Myocyte (in vitro differentiated cells): ENCODE results near the gene RASGRP2. TPM values are rescaled to one million over a fixed set of nuclear protein-coding genes. Genes with fewer than 3 reads are reported as not detected.
"Not testable (repeated sequence)": the region's sequence is repeated elsewhere in the genome, so short reads cannot be mapped to it uniquely, and the experiment has no call there.

ENCODE experiments used
- DNase-seq: peaks from one replicate; pipeline ENCODE4 v3.0.0-alpha.2; 2012; ENCODE audit warnings: low read depth
- total RNA-seq: library from RNA; depleted of rRNA; stranded (reverse); fragments of >200 nt; gene quantifications from 2 replicates; pipeline ENCODE4 v1.2.3, GENCODE V29; 2014

Gene RASGRP2
- total RNA-seq, 1 donor from 2014 or later = 2.3 TPM

DNA sequence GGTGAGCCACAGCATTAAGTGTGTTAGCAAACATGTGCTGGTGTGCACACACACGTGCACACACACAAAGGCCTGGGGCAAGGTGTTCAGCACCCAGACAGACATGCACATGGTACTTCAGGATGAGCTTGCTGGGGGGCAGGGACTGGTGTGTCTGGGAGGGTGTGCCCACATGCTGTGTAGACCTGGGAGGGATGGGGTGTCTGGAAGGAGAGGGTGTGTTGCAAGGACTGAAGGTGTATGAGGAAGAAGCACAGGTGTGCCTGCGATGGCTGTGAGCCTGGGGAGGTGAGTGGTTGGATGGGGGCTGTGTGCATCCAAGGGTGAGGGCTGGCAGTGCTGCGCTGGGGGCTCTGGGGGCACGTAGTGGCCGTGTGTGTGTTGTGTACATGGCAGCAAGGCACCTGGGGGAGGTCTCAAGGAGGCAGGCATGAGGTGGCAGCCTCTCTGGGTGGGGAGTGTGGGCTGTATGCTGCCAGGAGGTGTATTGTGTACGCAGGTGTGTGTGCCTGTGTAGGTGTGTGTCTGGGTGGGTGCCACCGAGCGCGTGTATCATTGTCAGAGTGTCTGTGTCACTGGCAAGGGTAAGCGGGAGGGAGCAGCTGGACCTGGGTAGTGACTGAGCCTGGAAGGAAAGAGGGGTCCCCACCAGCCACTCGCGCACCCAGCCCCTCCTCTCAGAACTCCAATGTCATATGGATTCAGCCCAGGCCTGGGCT is 23.1 kb downstream of the RASGRP2 start:
- DNase-seq = no peak

DNA sequence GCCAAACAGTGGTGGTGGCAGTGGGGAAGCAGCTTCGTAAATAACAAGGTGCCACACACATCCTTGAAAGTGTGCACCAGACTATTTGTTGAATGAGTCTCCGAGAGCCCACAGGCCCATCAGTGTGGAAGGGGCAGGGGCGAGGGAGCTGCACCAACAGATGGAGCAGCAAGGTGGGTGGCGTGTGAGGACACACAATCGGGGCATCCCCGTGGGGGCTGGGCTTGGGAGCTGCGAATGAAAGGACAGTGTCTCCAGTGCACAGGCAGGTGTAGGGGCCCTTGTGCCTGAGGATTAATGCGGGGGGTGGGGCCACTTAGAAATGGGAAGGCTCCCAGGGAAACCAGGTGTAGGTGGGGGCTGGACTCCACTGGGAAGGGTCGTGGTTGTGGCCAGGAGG is 23.8 kb downstream of the RASGRP2 start:
- DNase-seq = no peak

DNA sequence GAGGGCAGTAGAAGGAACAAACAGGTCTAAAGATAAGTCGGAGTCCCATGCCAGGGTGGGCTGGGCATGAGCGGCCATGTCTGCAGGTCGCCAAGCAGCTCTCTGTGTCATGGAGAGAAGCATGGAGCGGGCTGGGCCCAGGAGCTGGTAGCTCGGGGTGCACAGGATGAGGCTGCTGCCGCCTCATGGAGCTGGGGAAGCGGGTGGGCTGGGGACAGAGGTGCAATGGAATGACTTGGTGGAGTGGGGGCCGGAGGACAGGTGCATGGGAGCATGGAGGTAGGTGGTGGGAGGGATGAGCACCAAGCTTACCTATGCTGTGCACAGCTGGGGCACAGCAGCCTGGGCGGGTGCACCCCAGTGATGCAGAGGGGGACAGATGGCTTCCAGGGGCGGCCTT is 24.5 kb downstream of the RASGRP2 start:
- DNase-seq = no peak

DNA sequence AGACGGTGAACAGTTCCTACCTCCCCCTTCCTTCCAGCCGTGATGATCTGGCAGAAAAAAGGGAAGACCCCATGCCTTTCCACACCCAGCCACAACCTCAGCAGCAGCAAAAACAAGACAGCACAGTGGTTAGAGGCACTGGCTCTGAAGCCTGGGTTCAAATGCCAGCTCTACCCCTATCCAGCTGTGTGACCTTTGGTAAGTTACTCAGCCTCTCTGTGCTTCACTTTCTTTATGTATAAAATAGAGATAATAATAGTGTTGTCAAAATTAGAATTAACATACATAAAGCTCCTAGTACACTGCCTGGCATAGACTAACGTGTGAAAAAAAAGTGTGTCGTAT is 25.2 kb downstream of the RASGRP2 start:
- no peak for DNase-seq

DNA sequence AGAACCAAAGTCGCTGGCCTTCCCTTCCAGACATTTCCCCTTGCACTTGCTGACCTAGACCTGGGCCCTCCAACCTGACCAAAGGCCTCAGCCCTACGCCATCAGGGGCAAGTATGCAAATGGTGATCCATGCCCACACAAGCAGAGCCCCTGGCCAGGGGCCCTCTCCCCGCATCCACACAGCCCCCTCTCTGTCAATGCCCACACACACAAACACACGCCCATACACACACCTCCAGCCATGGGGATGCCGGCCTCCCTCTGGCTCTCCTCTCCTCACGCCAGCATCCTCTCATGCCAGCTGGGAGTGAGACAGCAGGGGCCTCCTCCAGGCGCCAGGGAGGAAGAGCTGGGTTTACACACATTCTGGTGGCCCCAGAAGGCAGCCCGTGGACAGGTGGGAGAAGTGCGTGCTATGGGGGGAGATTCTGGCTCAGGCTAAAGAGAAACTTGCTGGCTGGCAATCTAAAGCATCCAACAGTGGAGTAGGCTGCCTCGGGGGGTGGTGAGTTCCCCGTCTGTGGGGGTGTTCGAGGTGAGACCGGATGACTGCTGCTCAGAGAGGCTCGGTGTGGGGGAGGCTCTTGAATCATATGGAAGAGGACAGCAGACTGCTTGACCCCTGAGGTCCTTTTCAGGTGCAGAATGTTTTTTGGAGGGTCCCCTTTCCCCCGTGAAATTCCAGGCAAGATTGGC is 25.7 kb downstream of the RASGRP2 start:
- no peak for DNase-seq

DNA sequence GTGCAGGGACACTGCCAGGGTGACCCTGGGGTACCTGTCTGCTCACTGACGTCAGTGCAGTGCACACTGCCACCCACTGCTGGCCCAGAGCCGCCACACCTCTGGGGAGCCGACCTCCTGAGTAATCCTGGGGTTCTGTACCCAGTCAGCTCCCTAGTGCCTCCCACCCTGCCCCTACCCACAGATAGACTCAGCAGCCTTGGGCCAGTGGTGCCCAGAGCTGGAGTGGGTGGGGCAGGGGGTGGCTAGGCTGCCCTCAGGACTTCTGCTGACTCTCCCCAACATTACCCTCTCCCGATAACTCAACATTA is 26.7 kb downstream of the RASGRP2 start:
- DNase-seq = no peak

DNA sequence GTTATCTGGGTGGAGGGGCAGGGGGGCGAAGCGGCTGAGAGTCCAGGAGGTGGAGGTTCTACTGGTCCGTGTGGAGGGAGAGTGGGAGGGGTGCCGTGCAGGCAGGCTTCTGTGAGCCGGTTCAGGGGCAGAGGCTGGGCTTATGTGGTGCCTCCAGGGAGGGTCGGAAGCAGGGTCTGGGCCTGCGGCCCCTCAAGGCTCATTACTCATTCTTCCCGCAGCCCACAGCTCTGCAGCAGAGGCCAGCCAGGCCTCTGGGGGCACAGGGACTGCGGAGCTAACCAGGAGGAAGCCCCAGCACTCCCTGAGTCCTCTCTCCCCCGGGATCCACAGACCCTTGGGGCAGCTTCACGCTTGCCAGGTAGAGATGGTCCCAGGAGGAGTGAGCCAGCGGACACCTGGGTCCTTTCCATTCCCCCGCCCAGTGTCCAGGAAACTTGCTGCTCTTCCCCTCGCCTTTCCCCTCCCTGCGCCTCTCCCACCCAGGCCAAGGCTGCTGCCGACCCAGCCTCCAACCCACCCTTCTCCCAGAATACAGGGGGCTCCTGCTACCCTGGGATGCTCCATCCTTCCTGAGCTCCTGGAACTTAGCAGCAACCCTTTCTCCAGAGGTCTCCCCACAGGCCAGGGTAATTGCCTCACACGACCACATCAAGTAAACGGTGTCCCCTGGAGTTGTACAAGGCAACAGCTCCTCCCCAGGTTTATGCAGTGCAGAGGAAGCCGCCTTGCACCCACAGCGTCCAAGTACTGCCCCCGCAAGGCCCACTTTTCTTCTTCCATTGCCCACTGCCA is 27.3 kb downstream of the RASGRP2 start:
- no peak for DNase-seq

DNA sequence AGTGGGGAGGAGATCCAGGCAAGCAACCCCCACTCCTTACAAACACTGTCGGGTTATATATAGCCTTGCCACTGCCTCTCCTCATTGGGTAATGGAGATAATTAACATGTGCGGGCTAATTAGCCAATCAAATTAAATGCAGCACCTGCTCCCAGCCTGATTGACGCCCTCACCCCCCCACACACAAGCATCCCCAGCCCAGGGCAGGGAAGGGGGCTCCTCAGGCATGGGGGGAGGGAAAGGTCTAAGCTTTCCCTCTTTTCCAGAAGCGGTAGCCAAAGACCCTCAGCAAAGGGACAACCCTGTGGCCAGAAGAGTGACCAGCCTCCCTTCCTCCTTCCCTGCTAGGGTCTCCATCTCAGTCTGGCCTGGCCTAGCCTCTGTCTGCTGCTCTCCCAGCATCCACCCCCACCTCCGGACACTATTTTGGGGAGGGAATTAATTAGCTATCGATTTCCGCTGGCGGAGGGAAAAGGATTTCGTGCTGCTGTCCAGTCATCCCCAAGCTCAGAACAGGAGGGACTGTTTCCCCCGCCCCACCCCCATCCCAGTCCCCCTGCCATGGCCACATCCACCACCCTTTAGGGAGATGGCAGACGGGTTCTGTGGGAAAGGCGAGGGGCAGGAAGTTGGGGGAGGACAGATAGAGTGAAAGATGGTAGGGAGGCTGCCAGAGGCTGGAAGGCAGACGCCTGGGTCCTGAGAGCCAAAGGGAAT is 28.0 kb downstream of the RASGRP2 start:
- no peak for DNase-seq

DNA sequence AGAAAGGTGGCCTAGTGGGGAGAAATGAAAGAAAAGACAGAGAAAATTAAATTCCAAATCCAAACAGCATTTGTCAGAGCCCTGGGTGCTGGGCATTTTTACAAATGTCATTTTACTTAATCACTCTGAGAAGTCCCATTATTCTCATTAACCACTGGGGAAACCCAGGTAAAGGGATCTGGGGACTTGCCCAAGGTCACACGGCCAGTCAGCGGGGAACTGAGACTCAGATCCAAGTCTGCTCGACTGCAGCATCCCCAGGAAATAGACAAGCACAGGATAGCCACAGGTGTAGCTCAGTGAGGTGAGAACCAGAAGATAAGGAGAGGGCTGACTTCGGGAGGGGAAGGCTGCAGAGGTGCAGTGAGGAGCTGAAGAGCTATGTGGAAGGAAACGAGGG is 28.8 kb downstream of the RASGRP2 start:
- no peak for DNase-seq

DNA sequence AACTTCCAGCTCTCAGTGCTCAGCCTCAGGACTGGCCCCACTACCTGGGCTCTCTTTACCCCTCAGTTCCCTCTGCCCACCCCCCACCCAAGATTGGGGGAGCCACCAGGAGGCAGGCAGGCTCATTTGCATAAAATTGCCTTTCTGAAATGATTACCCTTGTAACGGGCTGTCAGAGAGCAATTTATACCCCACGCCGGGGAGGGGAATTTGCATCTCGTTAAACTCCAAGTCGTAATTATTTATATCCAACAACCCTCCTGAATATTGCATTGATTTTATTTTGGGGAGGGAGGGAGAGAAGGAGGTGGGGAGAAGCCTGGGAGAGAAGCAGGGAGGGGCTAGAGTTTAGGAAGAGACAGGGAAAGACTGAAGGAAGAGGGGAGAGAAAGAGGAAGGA is 29.3 kb downstream of the RASGRP2 start:
- DNase-seq = no peak

DNA sequence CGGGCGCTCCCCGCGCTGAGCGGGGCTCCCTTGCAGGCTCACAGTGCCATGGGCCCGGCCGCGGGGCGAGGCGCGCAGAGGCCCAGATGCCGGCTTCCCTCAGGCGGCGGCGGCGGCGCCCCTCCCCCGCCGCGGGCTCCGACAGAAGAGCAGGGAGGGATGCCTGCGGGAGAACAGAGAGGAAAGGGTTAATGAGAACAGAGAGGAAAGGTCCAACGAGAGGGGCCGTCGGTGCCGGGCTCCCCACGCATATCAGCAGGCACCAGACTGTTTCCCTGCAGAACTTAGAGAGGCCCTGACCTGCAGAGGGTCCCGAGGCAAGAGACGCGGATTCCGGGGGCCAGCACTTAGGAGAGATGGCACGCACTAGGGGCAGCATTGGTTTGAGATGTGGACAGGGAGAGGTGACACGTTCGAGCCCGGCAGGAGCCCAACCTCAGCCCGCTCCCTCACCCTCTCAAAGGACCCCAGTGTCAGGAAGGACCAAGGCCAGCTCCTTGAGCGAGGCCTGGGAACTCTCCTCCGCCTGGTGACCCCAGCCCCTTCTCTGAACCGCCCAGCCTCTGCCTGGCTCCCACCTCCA is 30.1 kb downstream of the RASGRP2 start:
- no peak for DNase-seq

DNA sequence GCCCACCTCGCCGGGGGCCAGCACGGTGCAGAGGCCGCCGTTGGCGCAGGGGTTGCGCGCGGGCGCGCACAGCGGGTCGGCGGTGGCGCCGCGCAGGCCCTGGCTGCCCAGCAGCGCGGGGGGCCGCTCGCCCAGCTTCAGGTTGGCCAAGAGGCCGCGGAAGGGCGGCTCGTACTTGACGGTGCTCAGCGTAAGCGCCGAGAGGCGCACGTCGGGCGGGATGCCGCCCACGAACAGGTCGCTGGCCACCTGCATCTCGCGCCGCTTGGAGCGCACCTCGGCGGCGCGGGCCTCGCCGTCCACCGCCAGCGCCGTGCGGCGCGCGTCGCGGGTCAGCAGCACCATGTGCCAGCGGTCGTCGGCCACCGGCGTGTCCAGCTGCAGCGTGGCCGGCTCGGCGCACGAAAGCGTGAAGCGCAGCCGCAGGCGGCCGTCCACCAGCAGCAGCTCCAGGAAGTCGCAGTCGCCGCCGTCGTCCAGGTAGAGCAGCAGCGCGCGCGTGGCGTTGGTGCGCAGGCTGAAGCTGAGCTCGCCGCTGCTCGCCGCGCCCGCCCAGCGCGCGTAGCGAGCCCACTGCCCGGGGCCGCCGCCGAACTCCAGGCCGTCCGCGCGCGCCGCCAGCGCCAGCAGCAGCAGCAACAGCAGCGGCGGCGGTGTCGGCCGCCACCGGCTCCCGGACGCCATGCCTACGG is 30.8 kb downstream of the RASGRP2 start:
- DNase-seq = no peak

DNA sequence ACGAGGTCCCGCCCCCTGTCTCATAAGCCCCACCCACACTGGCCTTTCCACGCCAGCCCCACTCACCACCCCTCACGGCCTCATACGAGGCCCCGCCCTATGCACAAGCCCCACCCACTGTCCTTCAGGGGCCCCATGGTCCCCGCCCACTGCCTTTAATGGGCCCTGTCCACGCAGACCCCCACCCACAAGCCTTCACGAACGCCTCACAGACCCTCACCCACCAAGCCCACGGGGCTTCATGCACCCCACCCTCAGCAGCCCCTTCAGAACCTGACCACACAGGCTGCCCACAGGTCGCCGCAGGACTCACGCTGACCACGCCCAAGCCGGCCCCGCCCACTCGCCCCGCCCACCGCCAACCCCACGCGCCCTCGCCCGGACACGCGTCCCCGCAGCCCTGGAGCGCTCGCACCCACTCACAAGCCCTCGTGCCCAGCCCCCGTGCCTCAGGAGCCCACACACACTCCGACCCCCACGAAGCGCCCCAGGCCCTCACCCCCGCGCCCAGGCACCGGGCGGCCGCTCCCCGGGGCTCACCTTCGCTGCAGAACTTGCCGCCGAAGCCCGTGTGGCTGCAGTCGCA is 31.4 kb downstream of the RASGRP2 start:
- no peak for DNase-seq

DNA sequence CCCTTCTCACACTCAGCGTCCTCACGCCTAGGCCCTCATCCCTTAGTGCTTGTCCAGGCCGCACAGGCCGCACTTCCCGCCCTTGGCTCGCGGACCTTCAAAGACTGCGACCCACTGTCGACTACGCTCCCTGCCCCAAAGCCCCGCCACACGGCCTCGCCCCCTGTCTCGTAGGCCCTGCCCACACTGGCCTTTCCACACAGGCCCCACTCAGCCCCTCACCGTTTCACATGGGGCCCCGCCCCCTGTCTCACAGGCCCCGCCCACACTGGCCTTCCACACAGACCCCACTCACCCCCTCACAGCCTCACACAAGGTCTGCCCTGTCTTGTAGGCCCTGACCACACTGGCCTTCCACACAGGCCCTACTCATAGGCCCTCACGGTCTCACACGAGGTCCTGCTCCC is 32.0 kb downstream of the RASGRP2 start:
- no peak for DNase-seq

DNA sequence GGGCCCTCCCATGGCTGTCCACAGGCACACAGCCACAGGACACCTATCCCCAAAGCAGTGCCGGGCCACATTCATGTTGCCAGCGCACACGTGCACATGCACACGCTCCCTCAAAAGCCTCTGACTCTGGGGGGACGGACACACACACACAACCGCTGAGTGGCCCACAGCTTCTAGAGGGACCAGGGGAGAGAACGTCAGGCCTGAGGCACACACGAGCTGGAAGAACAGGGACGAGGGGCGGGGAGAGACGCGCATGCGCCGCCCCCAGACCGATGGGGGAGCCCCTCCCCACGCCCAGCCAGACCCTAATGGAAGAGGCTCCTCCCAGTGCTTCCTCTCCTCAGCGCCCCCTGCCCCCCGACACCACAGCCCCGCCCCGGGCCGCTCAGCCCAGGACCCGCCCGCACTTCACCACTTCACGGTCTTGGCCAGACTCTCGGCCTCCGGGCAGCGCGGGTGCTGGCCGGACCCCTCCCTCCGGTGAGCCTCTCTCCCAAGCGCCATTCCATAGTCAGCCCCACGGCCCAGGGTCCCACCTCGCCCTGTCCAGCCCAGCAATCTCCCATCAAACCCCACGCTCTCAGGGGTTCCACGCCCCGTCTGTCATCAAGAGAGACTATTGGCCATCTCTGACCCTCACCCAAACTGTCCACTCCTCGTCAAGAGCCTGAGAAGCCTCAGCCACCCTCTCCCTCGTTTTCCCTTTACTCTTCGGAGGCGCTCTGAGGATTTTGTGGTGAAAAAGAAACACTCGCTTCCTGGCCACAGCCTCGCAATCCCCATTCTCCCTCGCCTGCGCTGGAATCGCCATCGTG is 32.6 kb downstream of the RASGRP2 start:
- DNase-seq = no peak

DNA sequence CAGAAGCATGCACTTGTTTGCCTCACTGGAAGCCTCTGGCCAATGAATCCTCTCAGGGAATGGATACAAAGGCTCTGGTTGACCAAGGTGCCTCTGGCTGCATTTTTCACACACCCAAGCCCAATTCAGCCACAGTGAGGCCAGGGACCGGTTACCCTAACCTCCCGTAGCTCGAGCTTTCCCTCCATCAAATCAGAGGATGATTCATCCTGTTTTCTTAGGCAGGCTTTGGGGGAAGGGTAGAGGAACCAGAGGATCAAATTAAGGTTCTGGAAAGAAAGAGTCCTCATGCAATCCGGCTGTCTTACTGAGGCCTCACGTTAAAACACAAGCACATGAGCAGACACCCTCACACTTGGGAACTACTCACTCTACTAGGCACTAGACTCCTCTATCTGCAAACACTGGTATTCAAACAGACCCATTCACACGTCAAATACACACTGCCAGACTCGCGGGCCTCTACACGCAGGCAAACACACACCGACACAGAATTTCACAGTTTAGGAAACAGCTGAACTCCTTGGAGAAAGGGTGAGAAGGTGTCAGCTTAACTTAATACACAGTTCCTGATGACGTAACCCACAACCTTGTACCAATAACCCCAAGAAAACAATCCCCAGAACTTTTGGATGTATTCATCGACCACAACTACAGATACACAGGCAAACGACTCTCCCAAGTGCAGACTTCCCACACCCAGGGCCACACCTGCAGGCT is 33.4 kb downstream of the RASGRP2 start:
- DNase-seq = peak; percentile 34

DNA sequence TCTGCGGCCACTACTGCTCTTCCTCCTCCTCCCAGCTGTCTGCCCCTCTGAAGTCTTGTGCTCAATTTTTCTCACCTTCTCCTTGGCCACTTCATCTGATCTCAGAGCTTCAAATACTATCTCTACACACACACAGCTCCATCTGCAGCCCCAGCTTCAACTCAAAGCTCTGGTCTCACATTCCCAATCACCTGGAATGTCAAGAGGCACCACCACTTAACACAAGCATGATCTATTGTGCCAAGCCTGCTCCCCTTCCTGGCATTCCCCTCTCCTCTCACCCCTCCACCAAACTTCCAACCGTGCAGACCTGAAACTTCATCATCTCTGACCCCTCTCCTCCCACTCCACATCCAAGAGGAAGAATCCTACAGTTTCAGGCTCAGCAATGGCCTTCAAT is 38.4 kb downstream of the RASGRP2 start:
- no peak for DNase-seq

DNA sequence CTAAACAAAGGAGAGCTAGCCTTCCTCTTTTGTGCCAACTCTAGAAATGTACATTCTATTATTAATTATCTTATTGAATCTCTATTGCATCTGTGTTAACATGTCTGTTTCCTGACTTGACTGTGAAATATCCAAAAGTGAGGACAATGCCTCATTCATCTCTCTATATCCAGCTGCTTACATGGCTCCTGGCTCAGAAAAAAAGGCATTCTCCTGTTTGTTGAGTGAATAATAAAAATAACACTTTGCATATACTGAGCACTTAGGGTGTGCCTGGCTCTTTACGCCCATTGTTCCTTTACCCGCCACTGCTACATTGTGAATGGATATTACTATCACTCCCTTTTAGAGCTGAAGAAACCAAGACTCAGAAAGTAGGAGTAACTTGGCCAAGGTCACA is 40.9 kb downstream of the RASGRP2 start:
- no peak for DNase-seq

DNA sequence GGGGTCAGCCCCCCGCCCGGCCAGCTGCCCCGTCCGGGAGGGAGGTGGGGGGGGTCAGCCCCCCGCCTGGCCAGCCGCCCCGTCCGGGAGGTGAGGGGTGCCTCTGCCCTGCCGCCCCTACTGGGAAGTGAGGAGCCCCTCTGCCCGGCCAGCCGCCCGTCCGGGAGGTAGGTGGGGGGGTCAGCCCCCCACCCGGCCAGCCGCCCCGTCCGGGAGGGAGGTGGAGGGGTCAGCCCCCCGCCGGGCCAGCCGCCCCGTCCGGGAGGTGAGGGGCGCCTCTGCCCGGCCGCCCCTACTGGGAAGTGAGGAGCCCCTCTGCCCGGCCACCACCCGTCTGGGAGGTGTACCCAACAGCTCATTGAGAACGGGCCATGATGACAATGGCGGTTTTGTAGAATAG is 42.0 kb downstream of the RASGRP2 start:
- DNase-seq = not testable (repeated sequence)
